AG09319 (cell line): ENCODE results near the gene COL1A2.

Source experiments
- DNase-seq: peaks from one replicate; pipeline ENCODE4 v3.0.0-alpha.2; 2010; ENCODE audit warnings: low read depth; ENCODE audit errors: extremely low read depth
- CTCF ChIP-seq: IDR thresholded peaks from 2 replicates; pipeline ENCODE4 v1.5.1; 2011; ENCODE audit warnings: low read depth, mild to moderate bottlenecking, inconsistent platforms, low read length, moderate library complexity

The COL1A2 gene

GRCh38 chr7:94439893-94440381, 45.2 kb downstream of the COL1A2 start:
- no peak for DNase-seq
- no peak for TF ChIP-seq CTCF

DNA sequence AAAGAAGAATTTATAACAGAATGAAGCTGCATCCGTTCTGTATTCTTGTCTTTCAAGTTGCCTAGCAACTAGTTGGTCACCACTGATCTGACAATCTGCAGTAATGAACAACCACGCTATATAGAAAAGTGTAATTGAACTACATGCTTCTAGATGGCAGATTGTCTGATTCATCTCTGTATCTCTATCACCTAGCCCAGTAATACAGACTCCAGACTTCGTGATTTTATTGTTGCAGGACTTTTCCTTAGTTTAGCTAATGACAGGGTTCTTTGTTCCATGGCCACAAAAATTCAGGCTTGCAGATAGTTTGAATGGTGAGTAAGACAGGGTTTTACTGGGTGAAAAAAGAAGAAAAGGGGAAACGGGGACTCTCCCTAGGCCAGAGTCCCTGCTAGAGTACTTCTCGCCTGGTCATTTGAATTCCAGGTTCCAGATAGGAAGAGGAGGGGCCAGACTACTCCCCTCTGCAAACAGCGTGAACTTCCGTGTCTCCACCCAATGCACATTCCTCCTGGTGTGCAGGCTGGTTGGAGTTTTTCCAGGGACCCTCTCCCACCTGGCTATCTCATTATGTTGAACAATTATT, 45.9 kb downstream of the COL1A2 start:
- no peak for TF ChIP-seq CTCF
- no peak for DNase-seq

GRCh38 chr7:94441138-94441537, 46.4 kb downstream of the COL1A2 start:
- DNase-seq: no peak
- TF ChIP-seq CTCF: no peak

- DNase-seq: no peak
- no peak for TF ChIP-seq CTCF
These were observed 47.9 kb downstream of the COL1A2 start for GRCh38 chr7:94442639-94443038.

DNA sequence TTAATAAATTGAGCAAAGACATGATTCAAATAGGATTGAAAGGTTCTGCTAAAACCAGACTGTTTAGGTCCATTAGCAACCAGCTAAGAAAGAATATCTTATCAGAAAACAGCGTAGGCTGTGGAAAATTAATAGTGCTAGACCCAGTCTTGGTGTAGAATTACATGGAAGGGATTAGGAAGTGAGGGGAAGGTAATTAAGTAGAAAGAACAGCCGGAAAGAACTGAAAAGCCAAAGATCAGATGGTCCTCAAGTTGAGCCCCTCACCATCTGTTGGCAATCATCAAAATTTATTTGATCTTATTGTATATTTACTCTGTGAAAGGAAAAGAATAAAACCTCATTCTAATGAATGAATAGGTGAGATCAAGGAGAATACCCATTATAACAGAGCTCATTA, 50.1 kb downstream of the COL1A2 start:
- no peak for DNase-seq
- no peak for TF ChIP-seq CTCF

DNA sequence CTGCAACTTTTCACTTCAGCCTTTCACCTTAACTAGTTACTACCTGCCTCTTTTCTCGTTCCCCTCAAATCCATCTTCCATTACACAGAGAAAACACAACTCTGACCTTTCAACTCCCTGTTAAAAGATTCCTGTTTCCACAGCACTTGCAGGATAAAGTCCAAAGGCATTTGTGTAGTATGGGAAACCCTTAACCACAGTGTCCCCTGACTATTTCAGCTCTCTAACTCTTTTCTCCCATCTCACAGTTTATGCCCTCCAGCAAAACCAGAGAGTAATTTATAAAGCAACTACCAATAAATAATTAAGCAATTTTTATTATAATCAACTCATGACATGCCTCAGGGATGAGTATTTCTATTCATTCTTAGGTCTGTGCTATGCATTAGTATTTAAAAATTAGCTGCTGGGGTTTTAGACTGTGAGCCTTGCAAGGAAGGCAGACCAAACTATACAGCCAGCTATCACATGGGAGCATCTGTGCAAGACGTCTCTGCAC, 51.0 kb downstream of the COL1A2 start:
- no peak for TF ChIP-seq CTCF

GRCh38 chr7:94446308-94446707, 51.6 kb downstream of the COL1A2 start:
- no peak for DNase-seq
- TF ChIP-seq CTCF: no peak

More for the DNA sequence above, 51.0 kb downstream of the COL1A2 start:
- DNase-seq: no peak
